ENCODE data around the gene KLHL35. TPM values are rescaled to one million over a fixed set of nuclear protein-coding genes. Genes with fewer than 3 reads are reported as not detected.

The KLHL35 gene
- total and polyA plus RNA-seq, 2 donors from 2014 or later: 0.26 to 1.8 TPM

DNA sequence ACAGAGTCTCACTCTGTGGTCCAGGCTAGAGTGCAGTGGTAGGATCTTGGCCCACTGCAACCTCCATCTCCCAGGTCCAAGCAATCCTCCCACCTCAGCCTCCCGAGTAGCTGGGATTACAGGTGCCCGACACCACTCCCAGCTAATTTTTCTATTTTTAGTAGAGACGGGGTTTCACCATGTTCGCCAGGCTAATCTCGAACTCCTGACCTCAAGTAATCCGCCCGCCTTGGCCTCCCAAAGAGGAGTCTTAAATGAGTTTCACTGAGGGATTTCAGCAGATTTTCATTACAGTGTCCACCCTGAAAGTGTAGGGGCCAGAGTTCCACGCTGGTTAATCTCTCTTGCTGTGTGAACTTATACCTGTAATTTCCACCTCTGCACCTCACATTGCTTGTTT lies 34.1 kb downstream of the KLHL35 start:
- Histone ChIP-seq H3K36me3 (ENCODE audit: control insufficient read depth in 2 of 3, insufficient read depth in 3 of 3, low read length in 3 of 3) (peaks cover 14 to 30% (median 18%) of the 10 kb centered on the region in 3 donors), H3K9ac (ENCODE audit: low read length in 3 of 3) (no peak overlapping the region), H3K4me1 (ENCODE audit: control insufficient read depth in 2 of 3, insufficient read depth in 2 of 3, low read depth in 1 of 3, low read length in 3 of 3) (peaks cover 0 to 4% (median 0%) of the 10 kb centered on the region in 3 donors), H3K9me3 (ENCODE audit: control insufficient read depth in 2 of 3, insufficient read depth in 1 of 3, low read length in 3 of 3) (no peaks in the 10 kb centered on the region), H3K27me3 (ENCODE audit: control insufficient read depth, insufficient read depth, low read length) (no peaks in the 10 kb centered on the region), H3K27ac (ENCODE audit: low read depth in 2 of 2, low read length in 2 of 2) (peak overlapping the region in 1 of 2 donors; percentile 95), H3K4me3 (ENCODE audit: low read length in 3 of 3) (peak overlapping the region in 1 of 3 donors; percentile 95)
- TF ChIP-seq, protein P1, sequence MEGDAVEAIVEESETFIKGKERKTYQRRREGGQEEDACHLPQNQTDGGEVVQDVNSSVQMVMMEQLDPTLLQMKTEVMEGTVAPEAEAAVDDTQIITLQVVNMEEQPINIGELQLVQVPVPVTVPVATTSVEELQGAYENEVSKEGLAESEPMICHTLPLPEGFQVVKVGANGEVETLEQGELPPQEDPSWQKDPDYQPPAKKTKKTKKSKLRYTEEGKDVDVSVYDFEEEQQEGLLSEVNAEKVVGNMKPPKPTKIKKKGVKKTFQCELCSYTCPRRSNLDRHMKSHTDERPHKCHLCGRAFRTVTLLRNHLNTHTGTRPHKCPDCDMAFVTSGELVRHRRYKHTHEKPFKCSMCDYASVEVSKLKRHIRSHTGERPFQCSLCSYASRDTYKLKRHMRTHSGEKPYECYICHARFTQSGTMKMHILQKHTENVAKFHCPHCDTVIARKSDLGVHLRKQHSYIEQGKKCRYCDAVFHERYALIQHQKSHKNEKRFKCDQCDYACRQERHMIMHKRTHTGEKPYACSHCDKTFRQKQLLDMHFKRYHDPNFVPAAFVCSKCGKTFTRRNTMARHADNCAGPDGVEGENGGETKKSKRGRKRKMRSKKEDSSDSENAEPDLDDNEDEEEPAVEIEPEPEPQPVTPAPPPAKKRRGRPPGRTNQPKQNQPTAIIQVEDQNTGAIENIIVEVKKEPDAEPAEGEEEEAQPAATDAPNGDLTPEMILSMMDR (IDR thresholded peaks at IDR 0.05; ENCODE audit: borderline replicate concordance, extremely low read depth, insufficient read depth): no peak
- intact Hi-C loops (cut with DNase I): no loop called here
- FAIRE-seq: no peak
- no peak for DNase-seq

DNA sequence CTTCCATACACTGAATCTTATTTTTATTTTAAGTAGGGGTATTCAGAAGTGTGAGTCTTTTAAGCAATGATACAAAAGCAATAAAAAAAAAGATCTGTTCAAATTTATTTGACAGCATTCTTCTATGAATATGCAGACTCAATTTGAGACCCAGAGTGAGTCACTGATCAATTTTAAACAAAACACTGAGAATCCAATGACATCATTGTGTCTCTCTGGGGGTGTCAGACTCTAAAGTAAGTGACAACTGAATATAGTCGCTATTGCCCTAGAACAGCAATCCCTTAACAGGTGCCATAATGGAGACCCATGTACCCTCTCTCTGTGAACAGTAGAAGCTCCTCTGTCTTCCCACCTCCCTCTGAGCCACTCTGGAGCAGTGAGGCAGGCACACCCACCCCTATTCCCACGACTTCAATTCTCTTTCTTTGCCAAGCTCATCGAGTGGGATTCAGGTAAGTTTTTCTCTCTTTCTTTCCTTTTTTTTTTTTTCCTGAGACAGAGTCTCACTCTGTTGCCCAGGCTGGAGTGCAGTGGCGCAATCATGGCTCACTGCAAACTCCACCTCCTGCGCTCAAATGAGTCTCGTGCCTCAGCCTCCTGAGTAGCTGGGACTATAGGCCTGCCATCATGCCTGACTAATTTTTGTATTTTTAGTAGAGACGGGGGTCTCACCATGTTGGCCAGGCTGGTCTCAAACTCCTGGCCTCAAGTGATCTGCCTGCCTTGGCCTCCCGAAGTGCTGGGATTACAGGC lies 38.7 kb downstream of the KLHL35 start:
- no peak for FAIRE-seq
- Histone ChIP-seq H3K9me3 (ENCODE audit: control insufficient read depth in 2 of 3, insufficient read depth in 1 of 3, low read length in 3 of 3) (no peaks in the 10 kb centered on the region), H3K27ac (ENCODE audit: low read depth in 2 of 2, low read length in 2 of 2) (no peak overlapping the region), H3K36me3 (ENCODE audit: control insufficient read depth in 2 of 3, insufficient read depth in 3 of 3, low read length in 3 of 3) (no peaks in the 10 kb centered on the region), H3K27me3 (ENCODE audit: control insufficient read depth, insufficient read depth, low read length) (no peaks in the 10 kb centered on the region), H3K4me3 (ENCODE audit: low read length in 3 of 3) (no peak overlapping the region), H3K9ac (ENCODE audit: low read length in 3 of 3) (no peak overlapping the region), H3K4me1 (ENCODE audit: control insufficient read depth in 2 of 3, insufficient read depth in 2 of 3, low read depth in 1 of 3, low read length in 3 of 3) (no peaks in the 10 kb centered on the region)
- DNase-seq: no peak
- TF ChIP-seq, protein P1 (IDR thresholded peaks at IDR 0.05; ENCODE audit: borderline replicate concordance, extremely low read depth, insufficient read depth): no peak
- intact Hi-C loops (cut with DNase I): no loop called here

DNA sequence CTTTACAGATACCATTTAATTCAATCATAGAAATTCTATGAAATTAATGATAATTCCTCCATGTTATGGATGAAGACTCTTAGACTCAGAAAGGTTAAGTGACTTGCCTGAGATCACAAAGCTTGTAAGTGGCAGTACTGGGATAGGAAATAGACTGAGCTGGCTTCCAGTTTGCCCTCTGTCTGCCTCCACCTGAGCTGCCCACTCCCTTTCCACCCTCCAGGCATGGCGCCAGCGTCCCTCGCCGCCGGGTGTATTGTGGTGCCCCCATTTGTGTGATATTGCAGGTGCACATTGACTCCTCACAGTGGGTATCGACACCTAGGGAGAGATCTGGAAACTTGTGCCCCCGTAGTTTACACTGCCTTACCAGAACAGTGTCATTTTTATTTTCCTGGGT lies 43.1 kb downstream of the KLHL35 start:
- intact Hi-C loops (cut with DNase I): loop anchor here (10.0 kb wide), 1 partner anchor 55 kb away; no protein-coding TSS in a partner anchor
- Histone ChIP-seq H3K4me3 (ENCODE audit: low read length in 3 of 3) (no peak overlapping the region), H3K36me3 (ENCODE audit: control insufficient read depth in 2 of 3, insufficient read depth in 3 of 3, low read length in 3 of 3) (no peaks in the 10 kb centered on the region), H3K9ac (ENCODE audit: low read length in 3 of 3) (no peak overlapping the region), H3K9me3 (ENCODE audit: control insufficient read depth in 2 of 3, insufficient read depth in 1 of 3, low read length in 3 of 3) (no peaks in the 10 kb centered on the region), H3K27me3 (ENCODE audit: control insufficient read depth, insufficient read depth, low read length) (no peaks in the 10 kb centered on the region), H3K27ac (ENCODE audit: low read depth in 2 of 2, low read length in 2 of 2) (no peak overlapping the region), H3K4me1 (ENCODE audit: control insufficient read depth in 2 of 3, insufficient read depth in 2 of 3, low read depth in 1 of 3, low read length in 3 of 3) (peaks cover 0 to 3% (median 0%) of the 10 kb centered on the region in 3 donors)
- TF ChIP-seq, protein P1 (IDR thresholded peaks at IDR 0.05; ENCODE audit: borderline replicate concordance, extremely low read depth, insufficient read depth): no peak
- no peak for DNase-seq
- FAIRE-seq: no peak
